KOPT-K1 (cell line): ENCODE data around the gene OR5AK2.
"Not testable (repeated sequence)": the region's sequence is repeated elsewhere in the genome, so short reads cannot be mapped to it uniquely, and the experiment has no call there.

ENCODE experiments used
- H3K27ac ChIP-seq: fragments of 200-600 bp; sonication (generic); 2 replicates; pipeline ENCODE4 v1.5.1; 2016; ENCODE audit warnings: antibody characterized with exemption, mild to moderate bottlenecking, low read depth, low read length; ENCODE audit not compliant: poor library complexity, severe bottlenecking
- H3K36me3 ChIP-seq: fragments of 200-600 bp; sonication (generic); 2 replicates; pipeline ENCODE4 v1.5.1; 2017; ENCODE audit warnings: antibody characterized with exemption, mild to moderate bottlenecking, low read length, moderate library complexity; ENCODE audit not compliant: insufficient read depth
- H3K9me3 ChIP-seq: fragments of 200-600 bp; sonication (generic); 2 replicates; pipeline ENCODE4 v1.5.1; 2017; ENCODE audit warnings: antibody characterized with exemption, low read length, mild to moderate bottlenecking; ENCODE audit not compliant: insufficient read depth, poor library complexity, severe bottlenecking

The OR5AK2 gene, protein sequence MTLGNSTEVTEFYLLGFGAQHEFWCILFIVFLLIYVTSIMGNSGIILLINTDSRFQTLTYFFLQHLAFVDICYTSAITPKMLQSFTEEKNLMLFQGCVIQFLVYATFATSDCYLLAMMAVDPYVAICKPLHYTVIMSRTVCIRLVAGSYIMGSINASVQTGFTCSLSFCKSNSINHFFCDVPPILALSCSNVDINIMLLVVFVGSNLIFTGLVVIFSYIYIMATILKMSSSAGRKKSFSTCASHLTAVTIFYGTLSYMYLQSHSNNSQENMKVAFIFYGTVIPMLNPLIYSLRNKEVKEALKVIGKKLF

DNA sequence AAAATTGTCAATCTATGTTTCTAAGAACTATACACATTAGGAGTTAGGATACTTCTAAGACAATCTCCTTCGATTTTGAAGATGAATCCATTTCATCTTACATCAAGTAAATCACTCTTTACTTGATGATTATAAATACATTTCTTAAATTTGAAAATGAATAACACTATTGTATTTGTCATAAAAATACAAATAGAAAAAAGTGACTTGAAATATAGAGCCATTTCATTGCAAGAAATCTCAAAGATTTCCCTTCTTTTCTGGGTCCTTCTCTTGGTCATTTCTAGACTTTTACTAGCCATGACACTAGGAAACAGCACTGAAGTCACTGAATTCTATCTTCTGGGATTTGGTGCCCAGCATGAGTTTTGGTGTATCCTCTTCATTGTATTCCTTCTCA lies at the start of gene OR5AK2:
TSS of gene OR5AK2 (plus strand) at position 301 of the 400 bp plus-strand sequence. CDS start at position 301, 0 bp downstream.
- Histone ChIP-seq H3K9me3 (no peaks in the 10 kb centered on the region), H3K36me3 (no peaks in the 10 kb centered on the region), H3K27ac (no peak within 1 kb of the TSS)

DNA sequence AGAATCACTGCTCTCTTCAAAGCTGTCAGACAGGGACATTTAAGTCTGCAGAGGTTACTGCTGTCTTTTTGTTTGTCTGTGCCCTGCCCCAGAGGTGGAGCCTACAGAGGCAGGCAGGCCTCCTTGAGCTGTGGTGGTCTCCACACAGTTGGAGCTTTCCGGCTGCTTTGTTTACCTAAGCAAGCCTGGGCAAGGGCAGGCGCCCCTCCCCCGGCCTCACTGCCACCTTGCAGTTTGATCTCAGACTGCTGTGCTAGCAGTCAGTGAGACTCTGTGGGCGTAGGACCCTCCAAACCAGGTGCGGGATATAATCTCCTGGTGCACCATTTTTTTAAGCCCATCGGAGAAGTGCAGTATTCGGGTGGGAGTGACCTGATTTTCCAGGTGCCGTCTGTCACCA lies 43.2 kb upstream of the OR5AK2 start:
- not testable (repeated sequence) for H3K36me3 ChIP-seq, H3K9me3 ChIP-seq, H3K27ac ChIP-seq

DNA sequence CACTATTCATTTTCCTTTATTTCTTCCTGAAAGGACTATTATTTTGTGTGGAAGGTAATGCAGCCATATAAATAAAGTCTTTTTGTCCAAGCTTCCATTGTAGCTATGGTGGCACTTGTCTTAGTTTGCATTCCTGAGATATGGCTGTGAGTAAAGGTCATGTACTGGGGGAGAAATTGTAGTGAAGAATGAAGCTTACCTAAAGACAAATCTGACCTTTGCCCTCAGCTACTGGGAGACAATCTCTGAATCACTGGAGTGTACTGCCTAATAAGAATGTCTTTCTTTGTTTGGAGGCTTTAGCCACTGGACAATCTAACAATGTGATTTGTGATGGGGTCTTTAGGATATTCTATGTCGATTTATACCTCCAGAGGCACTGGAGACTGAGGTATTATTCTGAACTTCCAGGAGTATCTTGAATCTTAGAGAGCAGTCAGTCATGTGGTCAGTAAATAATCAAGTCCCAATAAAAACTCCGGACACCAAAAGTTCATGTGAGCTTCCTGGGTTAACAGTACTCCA lies 39.7 kb upstream of the OR5AK2 start:
- H3K27ac ChIP-seq: no peak overlapping the region
- no peaks in the 10 kb centered on the region for H3K9me3 ChIP-seq
- no peaks in the 10 kb centered on the region for H3K36me3 ChIP-seq

DNA sequence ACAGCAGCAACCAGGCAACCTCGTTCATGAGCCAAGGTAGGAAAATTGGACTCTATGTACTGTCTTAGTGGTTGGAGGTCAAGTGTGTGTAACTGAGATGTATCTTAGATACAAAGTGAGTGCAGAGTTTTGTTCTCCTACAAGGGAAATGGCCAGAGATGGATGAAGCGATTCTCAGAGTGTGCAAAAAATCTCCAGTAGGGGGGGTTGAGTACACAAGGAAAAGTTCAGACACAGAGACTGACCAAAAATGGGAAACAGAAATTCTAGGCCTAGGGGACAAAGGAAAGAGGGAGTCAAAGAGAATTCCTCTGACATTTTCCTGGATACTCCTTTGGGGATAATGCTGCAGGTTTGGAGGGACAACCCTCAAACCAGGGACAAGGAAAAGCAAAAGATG lies 38.2 kb upstream of the OR5AK2 start:
- Histone ChIP-seq H3K27ac (no peak overlapping the region), H3K9me3 (peaks cover 8% of the 10 kb centered on the region), H3K36me3 (no peaks in the 10 kb centered on the region)

DNA sequence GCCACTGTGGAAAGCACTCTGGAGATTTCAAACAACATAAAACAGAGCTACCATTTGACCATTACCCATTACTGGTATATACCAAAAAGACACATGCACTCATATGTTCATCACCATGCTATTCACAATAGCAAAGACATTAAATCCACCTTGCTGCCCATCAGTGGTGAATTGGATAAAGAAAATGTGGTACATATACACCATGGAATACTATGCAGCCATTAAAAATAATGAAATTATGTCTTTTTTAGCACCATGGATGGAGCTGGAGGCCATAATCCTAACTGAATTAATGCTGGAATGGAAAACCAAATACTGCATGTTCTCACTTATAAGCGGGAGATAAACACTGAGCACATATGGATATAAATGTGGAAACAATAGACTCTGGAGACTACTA lies 34.8 kb upstream of the OR5AK2 start:
- not testable (repeated sequence) for H3K9me3 ChIP-seq, H3K36me3 ChIP-seq, H3K27ac ChIP-seq

DNA sequence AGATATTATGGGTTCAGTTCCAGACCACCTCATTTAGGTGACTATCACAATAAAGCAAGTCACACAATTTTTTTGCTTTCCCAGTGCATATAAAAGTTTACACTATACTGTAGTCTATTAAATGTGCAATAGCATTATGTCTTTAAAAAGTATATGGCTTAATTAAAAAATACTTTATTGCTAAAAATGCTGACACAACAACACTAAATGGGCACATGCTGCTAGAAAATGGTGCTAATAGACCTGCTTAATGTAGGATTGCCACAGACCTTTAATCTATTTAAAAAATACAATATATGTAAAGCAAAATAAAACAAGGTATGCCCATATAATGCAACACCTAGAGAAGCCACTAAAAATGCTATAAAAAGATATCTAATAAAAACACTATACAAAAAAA lies 27.1 kb upstream of the OR5AK2 start:
- Histone ChIP-seq H3K27ac (no peak overlapping the region), H3K36me3 (no peaks in the 10 kb centered on the region), H3K9me3 (no peaks in the 10 kb centered on the region)

DNA sequence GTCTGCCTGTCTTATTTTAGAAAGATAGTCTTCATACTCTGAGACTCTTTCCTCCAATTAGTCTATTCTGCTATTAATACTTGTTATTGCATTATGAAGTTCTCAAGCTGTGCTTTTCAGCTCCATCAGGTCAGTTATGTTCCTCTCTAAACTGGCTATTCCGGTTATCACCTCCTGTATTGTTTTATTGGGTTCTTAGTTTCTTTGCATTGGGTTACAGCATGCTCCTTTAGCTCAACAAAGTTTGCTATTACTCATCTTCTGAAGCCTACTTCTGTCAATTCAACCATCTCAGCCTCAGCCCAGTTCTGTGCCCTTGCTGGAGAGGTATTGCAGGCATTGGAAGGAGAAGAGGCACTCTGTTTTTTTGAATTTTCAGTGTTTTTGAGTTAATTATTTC lies 21.0 kb upstream of the OR5AK2 start:
- Histone ChIP-seq H3K9me3 (no peaks in the 10 kb centered on the region), H3K27ac (no peak overlapping the region), H3K36me3 (no peaks in the 10 kb centered on the region)

DNA sequence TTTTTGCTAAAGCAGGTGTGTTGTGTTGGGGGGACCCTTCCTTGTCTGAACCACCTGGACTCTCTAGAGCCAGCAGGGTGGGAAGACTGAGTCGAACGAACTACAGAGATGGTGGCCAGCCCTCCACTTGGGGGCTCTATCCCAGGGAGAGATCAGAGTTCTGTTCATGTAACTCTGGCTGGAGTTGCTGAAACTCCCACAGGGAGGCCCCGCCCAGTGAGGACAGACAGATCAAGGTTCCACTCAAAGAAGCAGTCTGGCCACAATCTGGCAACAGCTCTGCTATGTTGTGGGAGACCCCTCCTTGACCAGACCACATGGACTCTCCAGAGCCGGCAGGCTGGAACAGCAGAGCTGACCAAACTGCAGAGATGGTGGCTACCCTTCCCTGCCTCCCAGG lies 20.2 kb upstream of the OR5AK2 start:
- H3K27ac ChIP-seq: no peak overlapping the region
- H3K36me3 ChIP-seq: no peaks in the 10 kb centered on the region
- H3K9me3 ChIP-seq: no peaks in the 10 kb centered on the region

DNA sequence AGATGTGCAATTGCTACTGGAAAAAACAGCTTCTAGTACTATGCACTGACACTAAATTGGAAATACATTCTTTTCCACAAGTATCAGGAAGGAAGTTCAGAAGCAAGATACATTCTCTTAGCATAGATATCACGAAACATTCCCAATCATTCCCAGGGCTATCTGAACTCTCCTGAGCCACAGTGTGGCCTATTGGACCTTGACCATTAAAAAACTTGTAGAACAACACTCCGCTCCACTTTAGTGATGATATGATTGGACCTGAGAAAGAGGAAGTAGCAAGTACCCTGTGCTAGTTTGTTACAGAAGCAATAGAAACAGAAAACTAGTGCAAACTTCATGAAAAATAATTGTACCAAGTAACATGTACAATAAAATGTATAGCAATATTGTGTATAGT lies 11.4 kb upstream of the OR5AK2 start:
- no peaks in the 10 kb centered on the region for H3K36me3 ChIP-seq
- H3K27ac ChIP-seq: no peak overlapping the region
- no peaks in the 10 kb centered on the region for H3K9me3 ChIP-seq

DNA sequence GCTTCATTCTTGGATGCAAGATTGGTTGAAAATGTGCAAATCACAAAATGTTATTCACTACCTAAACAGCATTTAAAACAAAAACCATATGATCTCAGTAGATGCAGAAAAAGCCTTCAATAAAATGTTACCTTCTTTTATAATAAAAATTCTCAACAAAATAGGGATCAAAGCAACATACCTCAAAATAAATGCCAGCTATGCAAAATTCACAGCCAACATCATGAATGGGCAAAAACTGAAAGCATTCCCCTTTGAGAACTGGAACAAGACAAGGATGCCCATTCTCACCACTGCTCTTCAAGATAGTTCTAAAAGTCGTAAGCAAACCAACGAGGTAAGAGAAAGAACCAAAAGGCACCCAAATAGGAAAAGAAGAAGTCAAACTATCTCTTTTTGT lies 2.0 kb downstream of the OR5AK2 start:
- H3K36me3 ChIP-seq: no peaks in the 10 kb centered on the region
- H3K9me3 ChIP-seq: peaks cover 10% of the 10 kb centered on the region
- H3K27ac ChIP-seq: no peak overlapping the region

DNA sequence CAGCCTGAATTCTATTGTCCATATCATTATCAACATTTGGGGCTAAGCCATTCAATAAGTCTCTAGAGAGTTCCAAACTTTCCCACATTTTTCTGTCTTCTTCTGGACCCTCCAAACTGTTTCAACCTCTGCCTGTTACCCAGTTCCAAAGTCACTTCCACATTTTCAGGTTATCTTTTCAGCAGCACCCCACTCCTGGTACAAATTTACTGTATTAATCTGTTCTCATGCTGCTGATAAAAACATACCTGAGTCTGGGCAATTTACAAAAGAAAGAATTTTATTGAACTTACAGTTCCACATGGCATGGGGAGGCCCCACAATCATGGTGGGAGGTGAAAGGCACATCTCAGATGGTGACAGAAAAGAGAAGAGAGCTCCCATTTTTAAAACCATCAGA lies 5.8 kb downstream of the OR5AK2 start:
- peaks cover 10% of the 10 kb centered on the region for H3K9me3 ChIP-seq
- no peaks in the 10 kb centered on the region for H3K36me3 ChIP-seq
- H3K27ac ChIP-seq: no peak overlapping the region

DNA sequence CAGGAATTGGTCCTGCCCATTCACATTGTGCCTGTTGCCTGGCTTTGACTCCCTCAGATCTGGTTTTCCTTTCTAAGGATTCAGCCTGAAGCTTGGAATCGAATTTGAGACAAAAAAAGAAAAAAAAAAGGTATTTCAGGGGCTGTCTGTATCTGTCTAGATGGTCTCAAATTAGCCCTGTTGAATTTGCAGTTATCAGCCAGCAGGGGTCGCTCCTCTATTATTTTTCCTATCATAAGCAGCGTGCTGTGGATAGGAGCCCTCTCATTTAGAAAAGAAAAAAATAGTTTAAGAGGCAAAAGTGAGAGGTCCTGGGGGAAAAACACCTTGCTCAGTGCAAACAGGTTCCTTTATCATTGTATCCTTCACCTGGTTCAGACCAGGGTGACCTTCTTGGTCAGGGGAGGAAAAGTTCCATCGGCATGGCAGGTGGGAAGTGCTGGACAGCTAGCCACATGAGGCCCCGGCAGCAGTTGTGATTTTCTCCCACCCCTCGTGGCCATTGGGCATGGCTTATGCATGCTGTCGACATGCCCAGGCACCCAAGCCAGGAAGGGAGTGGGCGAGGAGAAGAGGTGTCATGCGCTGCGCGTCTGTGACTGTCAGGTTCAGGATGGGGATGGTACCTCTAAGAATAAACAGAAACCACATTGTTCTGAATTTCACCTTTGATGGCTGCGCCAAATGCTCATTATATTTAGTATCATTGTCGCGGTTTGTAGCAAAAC lies 13.1 kb downstream of the OR5AK2 start:
- Histone ChIP-seq H3K9me3 (peaks cover 8% of the 10 kb centered on the region), H3K27ac (no peak overlapping the region), H3K36me3 (no peaks in the 10 kb centered on the region)

DNA sequence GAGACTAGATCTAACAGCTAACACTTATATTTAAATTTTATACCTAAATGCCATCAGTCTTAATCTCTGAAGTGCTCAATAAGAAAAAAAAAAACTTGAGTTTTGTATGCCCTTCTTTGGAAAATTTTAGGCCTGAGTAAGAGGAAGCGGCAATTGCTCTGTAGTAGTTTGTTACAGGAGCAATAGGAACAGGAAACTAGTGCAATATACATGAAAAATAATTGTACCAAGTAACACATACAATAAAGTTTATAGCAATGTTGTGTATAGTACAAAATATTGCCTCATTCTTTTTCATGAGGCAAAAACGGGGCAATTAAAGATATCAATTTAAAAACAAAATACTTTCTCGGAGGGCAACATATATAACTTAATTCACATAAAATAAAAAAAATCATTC lies 19.7 kb downstream of the OR5AK2 start:
- Histone ChIP-seq H3K9me3 (no peaks in the 10 kb centered on the region), H3K36me3 (no peaks in the 10 kb centered on the region), H3K27ac (no peak overlapping the region)

DNA sequence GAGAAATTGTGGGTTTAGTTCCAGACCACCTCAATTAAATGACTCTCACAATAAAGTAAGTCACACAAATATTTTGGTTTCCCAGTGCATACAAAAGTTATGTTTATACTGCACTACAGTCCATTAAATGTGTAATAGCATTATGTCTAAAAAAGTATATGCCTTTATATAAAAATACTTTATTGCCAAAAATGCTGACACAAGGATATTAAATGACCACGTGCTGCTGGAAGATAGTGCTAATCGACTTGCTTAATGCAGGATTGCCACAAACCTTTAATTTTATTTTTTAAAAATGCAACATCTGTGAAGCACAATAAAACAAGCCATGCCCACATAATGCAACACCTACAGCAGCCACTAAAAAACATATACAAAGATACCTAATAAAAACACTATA lies 27.0 kb downstream of the OR5AK2 start:
- Histone ChIP-seq H3K27ac (no peak overlapping the region), H3K36me3 (no peaks in the 10 kb centered on the region), H3K9me3 (no peaks in the 10 kb centered on the region)

DNA sequence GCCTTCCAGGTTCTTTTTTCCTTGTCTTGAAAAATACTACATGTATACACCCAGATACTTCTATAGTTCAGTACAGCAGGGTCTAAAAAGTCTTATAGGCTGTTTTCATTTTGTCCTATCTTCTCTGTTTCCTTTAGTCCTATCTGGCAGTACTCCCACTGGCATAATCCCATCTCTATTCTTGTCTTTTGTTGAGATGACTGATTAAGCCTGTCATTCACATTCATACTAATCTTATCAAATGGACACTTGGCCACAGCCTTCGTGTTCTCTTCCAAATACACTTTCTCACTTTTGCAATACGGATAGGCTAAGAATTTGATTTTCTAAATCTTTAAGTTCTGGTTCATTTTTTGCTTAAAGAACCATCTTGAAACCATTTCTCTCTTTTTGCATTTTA lies 42.8 kb downstream of the OR5AK2 start:
- Histone ChIP-seq H3K9me3 (no peaks in the 10 kb centered on the region), H3K27ac (no peak overlapping the region), H3K36me3 (no peaks in the 10 kb centered on the region)
